ENCODE measurements around the gene TMEM134.

- TF ChIP-seq CTCF (IDR thresholded peaks at IDR 0.05; ENCODE audit: low read length) (no peak), EZH2 (IDR thresholded peaks at IDR 0.05; ENCODE audit: borderline replicate concordance, low read length) (no peak)
These were observed 23.5 kb downstream of the TMEM134 start for GRCh38 chr11:67445515-67445914.
